Measurements from ENCODE around the gene TMEM117. TPM values are rescaled to one million over a fixed set of nuclear protein-coding genes. Genes with fewer than 3 reads are reported as not detected.

TMEM117 gene
- total and polyA plus RNA-seq, 10 of the 15 experiments (the other 5 are each of a cell fraction or from before 2014, with no cell fraction given), result 3.1 to 8.2 (median 6.1) TPM

- BruUV-seq (replicated peaks), result no TSS peak
- no peak for ATAC-seq
- Histone ChIP-seq H4K20me1 (ENCODE audit: control insufficient read depth, insufficient read depth) (no peaks in the 10 kb centered on the region), H3K4me1 (ENCODE audit: control insufficient read depth, insufficient read depth, low read length) (no peaks in the 10 kb centered on the region), H3K9me3 (replicated peaks; ENCODE audit: control insufficient read depth, insufficient read depth, low read length) (no peaks in the 10 kb centered on the region), H2AFZ (ENCODE audit: control insufficient read depth, low read depth, low read length) (no peak overlapping the region), H3K9ac (ENCODE audit: control insufficient read depth, insufficient read depth, low read length) (no peak overlapping the region), H3K4me3 (no peak overlapping the region), H3K27ac (ENCODE audit: control insufficient read depth, insufficient read depth) (no peak overlapping the region), H3K4me2 (ENCODE audit: control insufficient read depth, insufficient read depth) (no peak overlapping the region), H3K36me3 (ENCODE audit: control insufficient read depth in 2 of 2, insufficient read depth in 2 of 2, low read length in 1 of 2) (no peaks in the 10 kb centered on the region), H3K79me2 (ENCODE audit: control insufficient read depth, insufficient read depth, low read length) (no peaks in the 10 kb centered on the region), H3K27me3 (replicated peaks in 1 of 2; ENCODE audit: control insufficient read depth in 2 of 2, insufficient read depth in 2 of 2, low read length in 1 of 2) (no peaks in the 10 kb centered on the region)
- POLR2A ChIA-PET, result no interaction called here
- CTCF ChIA-PET, result no interaction called here
- no peak for DNase-seq (ENCODE audit: low read depth, low spot score)
- no peak for FAIRE-seq
- intact Hi-C loops (cut with micrococcal nuclease; ENCODE audit: unreplicated experiment), result no loop called here
- in situ Hi-C loops (cut with MboI), result no loop called here
- TF ChIP-seq RAD51 (IDR thresholded peaks at IDR 0.05) (no peak), STAT3 (IDR thresholded peaks at IDR 0.05; ENCODE audit: low read depth, low read length) (no peak), JUND (IDR thresholded peaks at IDR 0.05; ENCODE audit: low read depth, low read length) (no peak), BACH1 (IDR thresholded peaks at IDR 0.05; ENCODE audit: borderline replicate concordance) (no peak)
- SMC1A ChIA-PET (ENCODE audit: uncharacterized antibody, unreplicated experiment), result interaction anchor here (0.6 kb wide), 2 partner anchors 10 to 87 kb away, joined by 3 read pairs; no protein-coding TSS in a partner anchor
- RAD21 ChIA-PET (ENCODE audit: unreplicated experiment), result interaction anchor here (1.5 kb wide), 1 partner anchor 19 kb away, joined by 3 read pairs; no protein-coding TSS in a partner anchor
These were observed 451.7 kb downstream of the TMEM117 start for GRCh38 chr12:44287545-44287944.

GRCh38 chr12:44294649-44295048 is 458.8 kb downstream of the TMEM117 start:
- DNase-seq (ENCODE audit: low read depth, low spot score) (no peak), FAIRE-seq (peak; percentile 86)
- BruUV-seq (replicated peaks), result no TSS peak
- TF ChIP-seq RAD51 (IDR thresholded peaks at IDR 0.05) (no peak), PBX3 (IDR thresholded peaks at IDR 0.05; ENCODE audit: insufficient replicate concordance, low read depth, low read length) (no peak), HSF1 (IDR thresholded peaks at IDR 0.05; ENCODE audit: low read depth, low read length) (peak; percentile 70; the same call in 1 of the 2 replicates), RAD21 (IDR thresholded peaks at IDR 0.05; ENCODE audit: insufficient read depth, low read depth, low read length) (no peak), CTCF (IDR thresholded peaks at IDR 0.05 in 2 of 3, conservative IDR thresholded peaks at IDR 0.05 in 1 of 3; ENCODE audit: control insufficient read depth in 2 of 3, extremely low read depth in 1 of 3, insufficient read depth in 1 of 3, low read depth in 3 of 3, low read length in 3 of 3) (no peak), CHD2 (IDR thresholded peaks at IDR 0.05; ENCODE audit: borderline replicate concordance, low read depth, low read length) (no peak), BCL3 (IDR thresholded peaks at IDR 0.05; ENCODE audit: borderline replicate concordance, insufficient read depth, low read depth, low read length, poor library complexity, severe bottlenecking) (no peak), ZNF217 (IDR thresholded peaks at IDR 0.05) (0 out of 2 replicates have a peak, but pooled peaks have one; percentile 42)

More at GRCh38 chr12:44294649-44295048, 458.8 kb downstream of the TMEM117 start:
- ChIA-PET POLR2A (no interaction called here), CTCF (interaction anchor here (1.0 kb wide), 1 partner anchor 554 kb away, joined by 3 read pairs; no protein-coding TSS in a partner anchor), SMC1A (ENCODE audit: uncharacterized antibody, unreplicated experiment) (no interaction called here), RAD21 (ENCODE audit: unreplicated experiment) (no interaction called here)
- Histone ChIP-seq H3K36me3 (ENCODE audit: control insufficient read depth in 2 of 2, insufficient read depth in 2 of 2, low read length in 1 of 2) (no peaks in the 10 kb centered on the region), H3K27me3 (replicated peaks in 1 of 2; ENCODE audit: control insufficient read depth in 2 of 2, insufficient read depth in 2 of 2, low read length in 1 of 2) (no peaks in the 10 kb centered on the region), H3K4me3 (0 out of 2 replicates have a peak overlapping the region, but pooled peaks have one; percentile 51), H3K4me2 (ENCODE audit: control insufficient read depth, insufficient read depth) (peak overlapping the region; percentile 70), H3K9ac (ENCODE audit: control insufficient read depth, insufficient read depth, low read length) (no peak overlapping the region), H3K27ac (ENCODE audit: control insufficient read depth, insufficient read depth) (no peak overlapping the region; the same call in 1 of the 2 replicates), H4K20me1 (ENCODE audit: control insufficient read depth, insufficient read depth) (no peaks in the 10 kb centered on the region), H3K79me2 (ENCODE audit: control insufficient read depth, insufficient read depth, low read length) (no peaks in the 10 kb centered on the region), H3K9me3 (replicated peaks; ENCODE audit: control insufficient read depth, insufficient read depth, low read length) (no peaks in the 10 kb centered on the region; the same call in 2 of the 3 replicates), H2AFZ (ENCODE audit: control insufficient read depth, low read depth, low read length) (peak overlapping the region; percentile 15; the same call in 1 of the 2 replicates), H3K4me1 (ENCODE audit: control insufficient read depth, insufficient read depth, low read length) (peaks cover 6% of the 10 kb centered on the region; the same call in 1 of the 2 replicates)
- intact Hi-C loops (cut with micrococcal nuclease; ENCODE audit: unreplicated experiment) (no loop called here), in situ Hi-C loops (cut with MboI) (no loop called here)
- 9% methylated on average over 1 of the region's 1 CpG for WGBS (ENCODE audit: insufficient coverage, insufficient replicate concordance, low lambda C conversion rate, missing lambda C conversion rate)
- ATAC-seq, result peak; percentile 95
